Measurements from ENCODE around the gene STARD4. TPM values are rescaled to one million over a fixed set of nuclear protein-coding genes. Genes with fewer than 3 reads are reported as not detected.

Gene STARD4
- total RNA-seq, 1 donor from 2014 or later: 65.8 TPM

- Mint-ChIP-seq H3K36me3 (no peaks in the 10 kb centered on the region), H3K4me3 (peak overlapping the region; percentile 95), H3K27me3 (ENCODE audit: low read depth) (no peaks in the 10 kb centered on the region), H3K4me1 (peaks cover 57% of the 10 kb centered on the region), H3K9me3 (no peaks in the 10 kb centered on the region), H3K27ac (peak overlapping the region; percentile 99)
- TF ChIP-seq CTCF (IDR thresholded peaks at IDR 0.05; ENCODE audit: unreplicated experiment): no peak
- DNase-seq (ENCODE audit: low spot score in 2 of 2, unreplicated experiment in 2 of 2): peak in 1 of 2 experiments; percentile 28
Observed at GRCh38 chr5:111511831-111512374, 432 bp downstream of the STARD4 start.

- Mint-ChIP-seq H3K27me3 (ENCODE audit: low read depth) (no peaks in the 10 kb centered on the region), H3K36me3 (no peaks in the 10 kb centered on the region), H3K4me1 (peaks cover 53% of the 10 kb centered on the region), H3K9me3 (no peaks in the 10 kb centered on the region), H3K27ac (peak overlapping the region; percentile 99), H3K4me3 (peak overlapping the region; percentile 95)
- no peak for DNase-seq (ENCODE audit: low spot score in 2 of 2, unreplicated experiment in 2 of 2)
- no peak for TF ChIP-seq CTCF (IDR thresholded peaks at IDR 0.05; ENCODE audit: unreplicated experiment)
Observed at GRCh38 chr5:111511174-111511830, 1.0 kb downstream of the STARD4 start.

GRCh38 chr5:111509119-111509518 lies 3.2 kb downstream of the STARD4 start:
- no peak for TF ChIP-seq CTCF (IDR thresholded peaks at IDR 0.05; ENCODE audit: unreplicated experiment)
- peak overlapping the region; percentile 43 for H3K4me3 Mint-ChIP-seq
- H3K36me3 Mint-ChIP-seq: no peaks in the 10 kb centered on the region
- no peaks in the 10 kb centered on the region for H3K9me3 Mint-ChIP-seq
- H3K27me3 Mint-ChIP-seq (ENCODE audit: low read depth): no peaks in the 10 kb centered on the region
- peaks cover 54% of the 10 kb centered on the region for H3K4me1 Mint-ChIP-seq
- no peak for DNase-seq (ENCODE audit: low spot score in 2 of 2, unreplicated experiment in 2 of 2)
- no peak overlapping the region for H3K27ac Mint-ChIP-seq

- Mint-ChIP-seq H3K4me1 (peaks cover 44% of the 10 kb centered on the region), H3K36me3 (no peaks in the 10 kb centered on the region), H3K4me3 (no peak overlapping the region), H3K9me3 (no peaks in the 10 kb centered on the region), H3K27ac (no peak overlapping the region), H3K27me3 (ENCODE audit: low read depth) (no peaks in the 10 kb centered on the region)
- no peak for DNase-seq (ENCODE audit: low spot score in 2 of 2, unreplicated experiment in 2 of 2)
- no peak for TF ChIP-seq CTCF (IDR thresholded peaks at IDR 0.05; ENCODE audit: unreplicated experiment)
Observed at GRCh38 chr5:111507276-111507675, 5.1 kb downstream of the STARD4 start.

GRCh38 chr5:111505096-111505495 lies 7.2 kb downstream of the STARD4 start:
- peaks cover 29% of the 10 kb centered on the region for H3K4me1 Mint-ChIP-seq
- DNase-seq (ENCODE audit: low spot score in 2 of 2, unreplicated experiment in 2 of 2): no peak
- peak overlapping the region; percentile 4 for H3K27ac Mint-ChIP-seq
- H3K4me3 Mint-ChIP-seq: no peak overlapping the region
- H3K9me3 Mint-ChIP-seq: no peaks in the 10 kb centered on the region
- peaks cover 7% of the 10 kb centered on the region for H3K36me3 Mint-ChIP-seq
- TF ChIP-seq CTCF (IDR thresholded peaks at IDR 0.05; ENCODE audit: unreplicated experiment): no peak
- H3K27me3 Mint-ChIP-seq (ENCODE audit: low read depth): no peaks in the 10 kb centered on the region

Measured in mesothelial cell of epicardium (in vitro differentiated cells).